Lower leg skin (tissue), 3 donors: ENCODE results near the gene SF1.

Experiments
- CTCF ChIP-seq, 3 donors: fragments of 450-650 bp; IDR thresholded peaks; one replicate each; pipeline ENCODE4 v1.5.1; 2016; ENCODE audit warnings: antibody characterized with exemption in 3 of 3, mild to moderate bottlenecking in 3 of 3, moderate library complexity in 2 of 3
- POLR2A ChIP-seq, 2 donors: fragments of 450-650 bp; IDR thresholded peaks; one replicate each; pipeline ENCODE4 v1.6.1; 2016 to 2017; ENCODE audit warnings: antibody characterized with exemption in 2 of 2, mild to moderate bottlenecking in 1 of 2, moderate library complexity in 1 of 2

- TF ChIP-seq CTCF (IDR thresholded peaks at IDR 0.05): no peak
- no peak for TF ChIP-seq POLR2A (IDR thresholded peaks at IDR 0.05)
Observed at GRCh38 chr11:64759722-64760719, 18.3 kb downstream of the SF1 start, which contains the start of gene PYGM.
